Endothelial cell of umbilical vein (primary cell): ENCODE data around the gene KCNH2. TPM values are rescaled to one million over a fixed set of nuclear protein-coding genes. Genes with fewer than 3 reads are reported as not detected.

ENCODE experiments used
- BruUV-seq: library from RNA; stranded (reverse); fragments of 400-500 nt; replicated peaks from 2 replicates; lab custom pipeline; 2021; lab: Mats Ljungman, UMichigan
- CTCF ChIA-PET: fragments of 300-600, 350-600 bp; sonication (Branson Sonifier 250); formaldehyde crosslinking; loops from one replicate; lab custom pipeline; 2021; ENCODE audit warnings: antibody characterized with exemption, inconsistent platforms; lab: Charles Lee
- POLR2A ChIA-PET: fragments of 300-600, 350-600 bp; sonication (Branson Sonifier 250); formaldehyde crosslinking; loops from one replicate; lab custom pipeline; 2021; ENCODE audit warnings: antibody characterized with exemption, inconsistent platforms; lab: Charles Lee
- DNase-seq: peaks from one replicate; pipeline ENCODE4 v3.0.0-alpha.2; 2011; ENCODE audit warnings: low read depth, low spot score
- FAIRE-seq: peaks from 2 replicates; lab custom pipeline; 2011; peaks lifted over from hg19 to GRCh38; lab: Jason Lieb, UNC
- H2AFZ ChIP-seq: 2 replicates; pipeline ENCODE4 v1.6.0; 2012; ENCODE audit warnings: low read depth, low read length, control low read depth, inconsistent platforms
- H3K27ac ChIP-seq: 2 replicates; pipeline ENCODE4 v1.5.1; 2011; ENCODE audit warnings: low read depth, mild to moderate bottlenecking, control low read depth, low read length, moderate library complexity; ENCODE audit not compliant: insufficient read depth
- H3K27me3 ChIP-seq, 2 experiments: 2 replicates each; pipeline versions ENCODE4 v1.6.0 to v1.6.1; 2011; ENCODE audit warnings: low read length in 2 of 2, mixed read lengths in 1 of 2; ENCODE audit not compliant: control insufficient read depth in 2 of 2, insufficient read depth in 2 of 2
- H3K36me3 ChIP-seq, 2 experiments: 2 replicates in 1 of 2; 3 replicates in 1 of 2; pipeline ENCODE4 v1.5.1; 2011; ENCODE audit warnings: low read length in 2 of 2, mild to moderate bottlenecking in 1 of 2, moderate library complexity in 1 of 2; ENCODE audit not compliant: control insufficient read depth in 2 of 2, insufficient read depth in 2 of 2; ENCODE audit errors: extremely low read depth in 1 of 2
- H3K4me1 ChIP-seq: 3 replicates; pipeline ENCODE4 v1.5.1; 2011; ENCODE audit warnings: mild to moderate bottlenecking, low read length; ENCODE audit not compliant: control insufficient read depth, insufficient read depth; ENCODE audit errors: extremely low read depth
- H3K4me2 ChIP-seq: 2 replicates; pipeline ENCODE4 v1.6.1; 2011; ENCODE audit warnings: low read length, control low read depth, mixed read lengths; ENCODE audit not compliant: insufficient read depth
- H3K4me3 ChIP-seq, 3 experiments: fragments of 200-600 bp in 1 of 3; sonication (generic), shearing (Covaris generic) in 1 of 3; replicated peaks in 1 of 3; 2 replicates each; pipeline ENCODE4 v1.5.1; 2011 to 2016; ENCODE audit warnings: control low read depth in 3 of 3, low read length in 3 of 3, mild to moderate bottlenecking in 2 of 3, inconsistent platforms in 1 of 3, low read depth in 1 of 3, moderate library complexity in 1 of 3; ENCODE audit not compliant: insufficient read depth in 1 of 3
- H3K79me2 ChIP-seq: 2 replicates; pipeline ENCODE4 v1.6.0; 2012; ENCODE audit warnings: low read length, inconsistent platforms; ENCODE audit not compliant: control insufficient read depth, insufficient read depth
- H3K9ac ChIP-seq: replicated peaks from 2 replicates; pipeline ENCODE3; 2011; ENCODE audit warnings: low read length, control low read depth; ENCODE audit not compliant: insufficient read depth; ENCODE audit errors: extremely low read depth
- H3K9me1 ChIP-seq: replicated peaks from 3 replicates; pipeline ENCODE4 v1.6.0; 2011; ENCODE audit warnings: mild to moderate bottlenecking, low read length; ENCODE audit not compliant: control insufficient read depth, insufficient read depth; ENCODE audit errors: extremely low read depth
- H3K9me3 ChIP-seq: replicated peaks from 2 replicates; pipeline ENCODE4 v1.5.1; 2012; ENCODE audit warnings: low read length, inconsistent platforms; ENCODE audit not compliant: control insufficient read depth, insufficient read depth
- H4K20me1 ChIP-seq: replicated peaks from 2 replicates; pipeline ENCODE3; 2011; ENCODE audit warnings: mild to moderate bottlenecking, low read length; ENCODE audit not compliant: control insufficient read depth, insufficient read depth; ENCODE audit errors: extremely low read depth
- EZH2 ChIP-seq: IDR thresholded peaks from 2 replicates; pipeline ENCODE4 v1.6.1; 2012; ENCODE audit warnings: borderline replicate concordance, low read depth, mild to moderate bottlenecking, moderate library complexity, low read length, inconsistent platforms; ENCODE audit not compliant: severe bottlenecking
- GATA2 ChIP-seq: IDR thresholded peaks from 2 replicates; pipeline ENCODE4 v1.7.0; 2011; ENCODE audit warnings: low read depth, mild to moderate bottlenecking, moderate library complexity, mixed read lengths, low read length; ENCODE audit not compliant: insufficient read length, insufficient read depth
- JUN ChIP-seq: IDR thresholded peaks from 2 replicates; pipeline ENCODE4 v1.6.1; 2011; ENCODE audit warnings: borderline replicate concordance, low read depth; ENCODE audit not compliant: insufficient read length, insufficient read depth
- MYC ChIP-seq: IDR thresholded peaks from one replicate; pipeline ENCODE4 v1.6.1; 2011; ENCODE audit warnings: mild to moderate bottlenecking, low read depth, low read length
- POLR2A ChIP-seq: IDR thresholded peaks from 2 replicates; pipeline ENCODE4 v1.6.1; 2012; ENCODE audit warnings: low read depth, mild to moderate bottlenecking, control low read depth, low read length
- POLR2AphosphoS5 ChIP-seq: IDR thresholded peaks from 2 replicates; pipeline ENCODE4 v1.6.1; 2012; ENCODE audit warnings: low read depth, mild to moderate bottlenecking, control low read depth, low read length, moderate library complexity; ENCODE audit not compliant: insufficient read depth
- dilution Hi-C: fragments of 300-500 bp; cut with MboI; formaldehyde crosslinking; loops from one replicate; pipeline ENCODE4 v1.15.0; 2019; ENCODE audit warnings: low sequenced_read_pairs; ENCODE audit not compliant: extremely low pct_ligation_motif_present
- intact Hi-C: fragments of 100-400 bp; cut with micrococcal nuclease; formaldehyde crosslinking; loops from one replicate; pipeline ENCODE4 v1.10.0; 2022
- polyA plus RNA-seq, 4 experiments: library from polyadenylated mRNA; depleted of rRNA in 3 of 4; stranded (reverse) in 3 of 4; unstranded in 1 of 4; fragments of >200 nt; gene quantifications; 2 replicates each; pipeline versions ENCODE4 v1.2.1 to v1.2.3, GENCODE V29; 2011 to 2012; ENCODE audit warnings: missing spikeins in 1 of 4
- total RNA-seq: library from RNA; stranded (reverse); gene quantifications from 2 replicates; pipeline ENCODE4 v1.2.3, GENCODE V29; 2021
- TF ChIP-seq, protein P1 (sequence below): IDR thresholded peaks from 2 replicates; pipeline ENCODE4 v1.6.1; 2011; ENCODE audit not compliant: insufficient read depth, insufficient read length

The KCNH2 gene
- total and polyA plus RNA-seq, 2 donors (not counting 3 experiments of a cell fraction or from before 2014, with no cell fraction given): 0.03 to 0.09 TPM

GRCh38 chr7:151019130-151019447 is 41.0 kb upstream of the KCNH2 start:
- DNase-seq: no peak
- no TSS peak for BruUV-seq
- no peaks in the 10 kb centered on the region for H3K79me2 ChIP-seq

DNA sequence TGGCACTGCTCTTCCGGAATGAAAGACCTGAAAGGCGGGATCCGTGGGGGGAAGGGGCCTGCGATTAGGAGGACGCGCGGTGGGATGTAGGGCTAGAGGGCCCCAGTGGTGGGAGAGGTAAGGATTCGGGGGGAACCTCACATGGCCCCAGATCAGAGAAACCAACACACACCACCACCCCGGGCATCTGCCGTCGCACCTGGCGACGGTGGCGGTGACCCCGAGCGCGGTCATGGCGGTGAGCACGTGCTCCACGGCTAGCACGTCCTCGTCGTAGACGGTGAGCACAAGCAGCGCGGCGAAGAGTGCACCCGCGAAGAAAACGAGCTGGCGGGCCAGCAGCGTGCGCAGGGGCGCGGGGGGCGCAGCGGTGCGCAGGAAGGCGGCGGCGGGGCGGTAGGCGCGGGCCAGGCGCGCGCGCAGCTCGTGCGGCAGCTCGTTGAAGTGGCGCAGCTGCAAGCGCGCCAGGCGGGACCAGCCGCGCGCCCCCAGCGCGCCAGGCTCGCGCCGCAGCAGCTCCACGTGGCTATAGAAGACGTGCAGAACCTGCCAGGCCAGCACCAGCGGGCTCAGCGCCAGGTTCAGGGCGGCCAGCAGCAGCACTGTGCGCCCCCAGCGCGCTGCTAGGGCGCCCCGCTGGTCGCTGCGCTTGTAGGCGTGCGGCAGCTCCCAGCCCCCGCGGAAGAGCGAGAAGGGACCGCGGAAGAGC is 40.5 kb upstream of the KCNH2 start:
- FAIRE-seq (no peak), DNase-seq (peak; percentile 56)
- ChIA-PET POLR2A (no interaction called here), CTCF (interaction anchor here (0.5 to 8.8 kb wide), 46 partner anchors 8 to 240 kb away, joined by 3 to 107 read pairs (median 5); partner anchors contain the start of gene ABCB8)
- BruUV-seq: no TSS peak
- Histone ChIP-seq H3K4me3 (no peak overlapping the region), H3K4me1 (peaks cover 7% of the 10 kb centered on the region), H3K79me2 (no peaks in the 10 kb centered on the region), H3K27ac (no peak overlapping the region), H3K9ac (no peak overlapping the region), H2AFZ (peak overlapping the region; percentile 73), H3K9me3 (no peaks in the 10 kb centered on the region), H3K9me1 (no peaks in the 10 kb centered on the region), H3K27me3 (peaks cover 12 to 14% of the 10 kb centered on the region in 2 experiments), H3K36me3 (peaks cover 0 to 8% of the 10 kb centered on the region in 2 experiments), H3K4me2 (no peak overlapping the region), H4K20me1 (no peaks in the 10 kb centered on the region)
- TF ChIP-seq, protein P1, sequence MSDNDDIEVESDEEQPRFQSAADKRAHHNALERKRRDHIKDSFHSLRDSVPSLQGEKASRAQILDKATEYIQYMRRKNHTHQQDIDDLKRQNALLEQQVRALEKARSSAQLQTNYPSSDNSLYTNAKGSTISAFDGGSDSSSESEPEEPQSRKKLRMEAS: no peak
- peak; percentile 46 for TF ChIP-seq EZH2
- dilution Hi-C loops: no loop called here
- intact Hi-C loops: loop anchor here (1.0 kb wide), 3 partner anchors 55 to 240 kb away; no protein-coding TSS in a partner anchor

More at GRCh38 chr7:151019130-151019447, 41.0 kb upstream of the KCNH2 start:
- intact Hi-C loops: no loop called here
- dilution Hi-C loops: no loop called here
- peak; percentile 6 for TF ChIP-seq EZH2
- TF ChIP-seq JUN: no peak
- no peak for TF ChIP-seq POLR2AphosphoS5
- TF ChIP-seq MYC: no peak
- no peak for TF ChIP-seq POLR2A
- no peak for TF ChIP-seq GATA2
- TF ChIP-seq, protein P1: no peak
- Histone ChIP-seq H3K27ac (no peak overlapping the region), H3K27me3 (peaks cover 12 to 14% of the 10 kb centered on the region in 2 experiments), H3K4me3 (no peak overlapping the region), H3K4me2 (no peak overlapping the region), H3K36me3 (peaks cover 0 to 5% of the 10 kb centered on the region in 2 experiments), H3K4me1 (peaks cover 7% of the 10 kb centered on the region), H3K9me1 (no peaks in the 10 kb centered on the region), H4K20me1 (no peaks in the 10 kb centered on the region), H3K9me3 (no peaks in the 10 kb centered on the region), H3K9ac (no peak overlapping the region), H2AFZ (peak overlapping the region; percentile 73)
- no peak for FAIRE-seq
- ChIA-PET POLR2A (no interaction called here), CTCF (interaction anchor here (0.7 to 8.8 kb wide), 33 partner anchors 9 to 147 kb away, joined by 3 to 107 read pairs (median 5); partner anchors contain the start of gene ABCB8)
